Left renal cortex interstitium (tissue), 4 donors: Measurements from ENCODE around the gene CCNYL1. TPM values are rescaled to one million over a fixed set of nuclear protein-coding genes. Genes with fewer than 3 reads are reported as not detected.
"Not testable (repeated sequence)": the region's sequence is repeated elsewhere in the genome, so short reads cannot be mapped to it uniquely, and the experiment has no call there.

Source experiments
- DNase-seq, 4 donors: peaks; one replicate each; pipeline ENCODE4 v3.0.0-alpha.2; 2013; ENCODE audit warnings: low read depth in 4 of 4, low spot score in 2 of 4, missing footprints in 1 of 4
- polyA plus RNA-seq, 4 donors: library from polyadenylated mRNA; unstranded; fragments of 120-200 nt; gene quantifications; one replicate each; pipeline ENCODE4 v1.2.1, GENCODE V29; 2013; ENCODE audit not compliant: insufficient read length in 4 of 4

Gene CCNYL1
- 10 to 100 TPM; 14.9 to 22.4 (median 19.1) TPM for polyA plus RNA-seq

DNA sequence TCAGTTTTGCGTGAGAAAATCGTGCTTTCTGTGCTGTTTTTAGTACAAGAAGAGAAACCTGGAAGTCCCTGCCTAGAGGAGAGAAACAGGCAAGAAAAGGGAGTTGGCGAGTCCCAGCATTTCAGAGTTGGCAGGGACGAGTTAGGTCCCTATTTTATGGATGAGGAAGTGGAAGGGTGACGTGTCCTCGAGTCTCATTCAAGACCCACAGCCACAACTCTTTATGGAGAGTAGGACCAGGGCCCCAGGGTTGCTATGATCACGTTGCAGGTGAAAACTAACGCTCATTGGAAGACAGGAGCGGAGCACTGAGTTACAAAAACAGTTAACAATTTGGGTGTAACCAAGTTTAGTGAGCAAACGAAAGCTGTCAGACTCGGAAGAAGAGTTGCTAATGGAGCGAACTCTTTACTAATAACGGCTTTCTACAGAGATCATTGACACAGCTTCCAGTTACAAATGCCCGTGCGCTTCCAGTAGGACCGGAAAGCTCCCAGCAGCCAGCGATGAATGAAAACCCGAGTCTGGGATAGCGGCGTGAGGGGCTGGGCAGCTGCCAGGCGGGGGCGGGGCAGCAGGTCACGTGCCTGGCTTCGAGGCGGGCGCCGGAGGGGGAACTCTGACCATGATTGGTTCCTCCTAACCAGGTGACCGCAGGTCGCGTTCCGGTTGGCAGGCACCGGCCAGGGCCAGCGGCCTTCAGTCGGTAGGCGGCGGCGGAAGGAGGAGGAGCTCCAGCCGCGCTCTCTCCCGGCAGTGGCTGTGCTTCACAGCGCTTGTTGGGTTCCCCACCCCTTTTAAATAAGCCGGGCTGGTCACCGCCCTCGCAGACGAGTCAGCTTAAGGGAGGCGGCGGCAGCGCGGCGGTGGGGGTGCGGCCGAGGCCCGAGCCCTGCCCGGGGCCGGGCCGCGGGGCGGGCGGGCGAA lies at the start of gene CCNYL1:
TSS of gene CCNYL1 (plus strand) at position 827 of the 927 bp plus-strand sequence. CDS start 257 bp downstream, outside the sequence.
- peak; percentile 86 to 96 (median 95) for DNase-seq

DNA sequence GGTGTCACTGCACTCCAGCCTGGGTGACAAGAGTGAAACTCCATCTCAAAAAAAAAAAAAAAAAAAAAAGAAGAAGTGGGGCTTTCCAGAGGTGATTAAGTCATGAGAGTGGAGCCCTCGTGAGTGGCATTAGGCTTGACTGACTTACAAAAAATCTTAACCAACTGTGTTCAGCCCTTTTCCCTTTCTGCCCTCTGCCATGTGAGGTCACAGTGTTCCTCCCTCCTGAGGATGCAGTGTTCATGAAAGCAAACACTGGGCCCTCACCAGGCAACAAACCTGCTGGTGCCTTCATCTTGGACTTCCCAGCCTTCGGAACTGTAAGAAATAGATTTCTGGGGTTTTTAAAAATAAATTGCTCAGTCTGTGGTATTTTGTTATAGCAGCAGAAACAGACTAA lies 49.2 kb upstream of the CCNYL1 start:
- no peak for DNase-seq

DNA sequence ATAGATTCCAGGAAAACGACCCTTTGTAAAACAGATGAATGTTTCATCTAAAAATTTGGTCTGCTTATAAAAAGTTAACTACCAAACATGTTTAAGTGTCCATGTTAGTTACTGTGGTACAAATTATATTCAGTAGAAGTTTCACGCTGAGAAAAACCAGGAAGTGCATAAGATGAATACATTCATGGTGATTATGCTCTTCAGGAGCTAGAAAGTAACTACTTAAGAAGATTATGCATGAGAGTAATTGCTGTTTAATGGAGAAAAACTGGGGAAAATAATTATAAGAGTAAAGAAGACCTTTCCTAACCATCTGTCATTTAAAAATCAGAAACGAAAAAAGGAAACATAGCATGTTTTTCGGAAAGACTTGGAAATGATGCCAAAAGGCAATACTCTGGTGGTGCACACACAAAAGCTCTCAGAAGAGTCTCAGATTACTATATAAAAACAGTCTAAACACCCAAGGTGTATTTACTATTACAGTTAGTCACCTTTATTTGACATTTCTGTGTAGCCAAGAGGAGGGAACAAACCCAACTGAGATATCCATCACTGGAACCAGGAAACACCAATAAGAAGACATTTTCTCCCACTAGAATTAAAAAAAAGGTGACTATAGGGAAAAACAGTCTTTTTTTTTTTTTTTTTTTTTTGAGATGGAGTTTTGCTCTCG lies 47.4 kb upstream of the CCNYL1 start:
- DNase-seq, result no peak

DNA sequence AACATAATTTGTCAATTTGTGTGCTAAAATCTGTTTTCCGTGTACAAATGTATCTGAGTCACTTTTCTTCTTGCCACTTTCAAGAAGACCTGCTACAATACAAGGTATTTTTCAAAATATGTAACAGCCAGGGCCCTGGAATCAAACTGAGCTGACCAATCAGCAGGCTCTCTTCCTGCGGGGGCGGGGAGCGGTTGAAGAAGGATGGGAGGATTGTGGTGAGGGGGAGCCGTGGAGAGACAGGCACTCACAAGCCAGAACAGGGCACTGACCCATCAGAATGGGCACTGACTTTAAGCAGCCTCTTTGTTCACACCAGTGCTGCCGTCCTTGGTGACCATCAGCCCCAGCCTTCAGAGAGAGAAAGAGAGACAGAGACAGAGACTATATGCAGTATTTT lies 40.6 kb upstream of the CCNYL1 start:
- DNase-seq, result no peak

DNA sequence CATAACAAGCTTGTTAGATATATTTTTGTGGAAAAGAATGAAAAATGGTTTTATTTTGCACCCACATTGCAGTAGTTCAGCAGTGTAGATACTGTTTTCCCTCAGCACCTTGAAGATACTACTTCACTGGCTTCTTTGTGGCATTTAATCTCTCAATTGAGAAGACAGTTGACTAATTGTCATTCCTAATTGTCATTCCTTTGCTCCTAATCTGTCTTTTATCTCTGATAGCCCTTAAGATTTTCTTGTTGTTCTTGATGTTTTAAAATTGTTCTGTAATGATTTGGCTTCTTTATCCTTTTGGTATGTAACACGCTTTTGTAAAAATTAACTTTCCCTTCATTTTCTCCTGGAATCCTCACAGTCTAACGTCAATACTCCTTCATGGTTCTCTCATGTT lies 38.0 kb upstream of the CCNYL1 start:
- no peak for DNase-seq

DNA sequence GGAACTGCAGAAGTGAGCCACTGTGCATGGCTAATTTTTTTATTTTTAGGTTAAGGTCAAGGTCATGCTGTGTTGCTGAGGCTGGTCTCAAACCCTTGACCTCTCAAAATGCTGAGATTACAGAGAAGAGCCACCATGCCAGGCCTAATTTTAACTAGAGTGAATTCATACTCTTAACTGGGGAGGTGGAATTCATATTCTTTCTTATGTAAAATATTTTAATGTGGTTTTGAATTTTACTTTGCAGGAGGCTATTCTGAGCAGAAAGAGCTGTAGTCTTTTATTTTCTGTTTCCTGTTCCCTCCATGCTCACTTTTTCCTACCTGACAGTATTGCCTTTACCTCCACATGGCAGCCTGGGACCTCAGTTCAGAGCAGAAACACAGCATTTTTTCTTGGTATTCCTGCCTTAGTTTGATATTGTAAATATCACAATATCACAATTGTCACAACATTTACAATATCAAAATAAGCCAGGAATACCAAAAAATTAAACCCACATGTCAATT lies 37.1 kb upstream of the CCNYL1 start:
- no peak for DNase-seq

DNA sequence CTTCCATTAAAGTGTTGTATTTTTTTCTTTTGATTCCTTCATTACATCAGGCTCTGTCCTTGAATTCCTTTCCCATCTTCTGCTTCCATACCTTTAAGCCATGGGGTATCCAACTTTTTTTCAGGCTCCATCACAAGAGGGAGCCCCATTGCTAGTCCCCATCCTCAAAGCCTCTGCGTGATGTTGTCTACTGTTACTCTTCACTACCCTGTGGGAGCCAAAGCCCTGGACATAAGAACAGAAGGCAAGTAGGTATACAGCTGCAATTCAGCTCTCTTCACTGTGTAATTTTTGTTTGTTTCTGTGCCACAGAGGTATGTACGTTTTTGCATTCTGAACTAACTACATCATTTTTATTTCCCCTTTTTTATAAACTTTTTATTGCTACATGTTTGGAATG lies 36.6 kb upstream of the CCNYL1 start:
- DNase-seq, result no peak

DNA sequence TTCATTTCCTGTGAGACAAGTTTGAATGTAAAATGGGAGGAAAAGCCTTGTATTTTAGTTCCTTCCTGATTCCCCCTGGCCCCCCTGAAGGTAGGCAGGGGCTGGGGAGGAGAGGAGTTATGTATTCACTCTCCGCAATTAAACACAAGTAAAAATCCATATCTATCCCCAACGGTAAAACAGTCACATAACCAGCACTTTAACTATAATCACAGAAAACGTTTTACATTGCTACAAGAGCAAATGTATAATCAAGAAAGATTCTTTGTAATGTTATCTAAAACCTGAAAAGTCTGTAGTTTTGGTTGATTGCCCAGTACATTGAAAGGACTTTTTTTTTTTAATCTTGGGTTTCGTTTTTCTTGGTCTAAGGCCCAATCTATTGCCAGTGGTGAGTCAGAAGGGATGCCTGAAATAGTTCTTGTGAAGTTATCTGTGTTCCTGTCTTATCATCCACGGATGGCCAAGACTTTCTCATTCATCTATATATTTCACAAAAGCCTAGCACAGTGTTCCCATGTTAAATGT lies 34.5 kb upstream of the CCNYL1 start:
- no peak for DNase-seq

DNA sequence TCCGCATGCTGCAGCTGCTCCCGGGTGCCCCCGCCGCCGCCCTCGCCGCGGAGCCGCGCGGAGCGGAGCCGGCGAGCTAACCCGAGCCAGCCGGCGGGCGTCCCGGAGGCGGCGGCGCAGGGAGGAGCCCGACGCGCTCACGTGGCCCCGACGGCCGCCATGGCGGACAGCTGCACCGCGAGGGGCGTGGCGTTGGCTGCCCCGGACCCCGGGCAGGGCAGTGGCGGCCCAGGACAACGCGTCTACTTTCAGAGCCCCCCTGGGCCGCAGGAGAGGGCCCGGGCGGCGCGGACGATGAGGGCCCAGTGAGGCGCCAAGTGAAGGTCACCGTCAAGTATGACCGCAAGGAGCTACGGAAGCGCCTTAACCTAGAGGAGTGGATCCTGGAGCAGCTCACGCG lies 30.0 kb upstream of the CCNYL1 start:
- no peak for DNase-seq

DNA sequence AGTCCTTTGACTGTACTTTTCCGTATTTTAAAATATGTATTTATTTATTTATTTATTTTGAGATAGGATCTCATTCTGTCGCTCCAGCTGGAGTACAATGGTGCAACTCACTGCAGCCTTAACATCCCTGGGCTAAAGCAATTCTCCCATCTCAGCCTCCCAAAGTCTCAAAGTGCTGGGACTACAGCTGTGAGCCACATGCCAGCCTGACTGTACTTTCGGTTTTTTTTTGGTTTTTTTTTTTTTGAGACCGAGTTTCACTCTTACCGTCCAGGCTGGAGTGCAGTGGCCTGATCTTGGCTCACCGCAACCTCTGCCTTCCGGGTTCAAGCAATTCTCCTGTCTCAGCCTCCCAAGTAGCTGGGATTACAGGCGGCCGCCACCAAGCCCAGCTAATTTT lies 28.9 kb upstream of the CCNYL1 start:
- no peak for DNase-seq

DNA sequence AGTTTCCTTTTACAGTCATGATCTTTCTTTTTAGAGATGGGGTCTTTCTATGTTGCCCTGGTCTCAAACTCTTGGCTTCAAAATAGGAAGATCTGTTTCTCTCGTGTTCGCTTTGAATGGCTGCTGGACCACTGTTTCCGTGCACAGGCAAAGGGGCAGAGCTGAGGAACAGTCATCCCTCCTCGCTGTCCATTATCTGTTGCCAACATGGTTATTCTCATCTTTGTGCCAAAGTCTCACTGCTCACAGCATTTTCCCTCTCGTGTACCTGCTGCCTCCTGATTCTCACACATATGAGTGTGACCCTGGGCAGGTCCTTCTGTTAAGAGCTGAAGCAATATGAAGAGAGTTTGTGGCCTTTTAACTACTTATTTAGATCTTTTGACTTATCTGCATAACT lies 28.0 kb upstream of the CCNYL1 start:
- no peak for DNase-seq

DNA sequence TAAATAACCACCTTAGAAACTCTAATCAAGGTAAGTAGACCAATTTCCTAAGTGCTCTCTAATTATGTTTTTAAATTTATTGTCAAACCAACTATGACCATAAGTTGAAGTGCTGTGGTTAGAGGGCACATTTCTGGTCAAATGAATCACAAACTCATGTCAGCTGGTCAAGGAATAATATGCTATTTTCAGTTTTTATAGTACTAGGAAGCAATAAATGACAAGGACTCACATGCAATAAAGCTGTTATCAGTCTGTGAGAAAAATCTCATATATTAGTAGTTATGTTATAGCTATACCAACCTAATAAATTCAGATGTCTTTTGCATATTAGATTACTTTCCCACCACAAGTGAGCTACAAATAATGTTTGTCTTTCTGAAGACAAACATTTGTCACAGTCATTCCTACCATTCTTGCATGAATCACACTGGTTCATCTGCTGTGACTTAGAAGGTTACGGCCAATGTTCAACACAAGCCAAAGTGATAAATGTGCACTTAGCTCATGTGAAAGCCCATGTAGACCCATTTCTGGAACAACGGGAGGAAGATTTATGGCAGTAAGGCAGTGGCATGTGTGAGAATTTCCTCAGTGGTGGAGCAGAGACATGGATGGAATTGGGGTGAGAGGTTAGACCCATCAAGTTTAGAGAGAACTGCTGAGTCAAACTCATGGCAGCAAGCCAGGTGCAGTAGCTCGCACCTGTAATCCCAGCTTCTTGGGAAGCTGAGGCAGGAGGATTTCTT lies 27.4 kb upstream of the CCNYL1 start:
- no peak for DNase-seq

DNA sequence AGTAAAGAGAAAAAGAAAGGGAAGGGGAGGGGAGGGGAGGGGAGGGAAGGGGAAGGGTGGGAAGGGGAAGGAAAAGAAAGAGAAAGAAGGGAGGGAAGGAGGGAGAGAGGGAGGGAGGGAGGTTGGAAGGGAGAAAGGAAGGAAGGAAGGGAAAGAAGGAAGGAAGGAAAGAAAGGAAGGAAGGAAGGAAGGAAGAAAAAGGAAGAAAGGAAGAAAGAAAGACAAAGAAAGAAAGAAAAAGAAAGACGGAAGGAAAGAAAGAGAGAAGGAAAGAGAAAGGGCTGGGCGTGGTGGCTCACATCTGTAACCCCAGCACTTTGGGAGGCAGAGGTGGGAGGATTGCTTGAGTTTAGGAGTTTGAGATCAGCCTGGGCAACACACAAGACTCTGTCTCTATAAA lies 24.6 kb upstream of the CCNYL1 start:
- DNase-seq, result no peak

DNA sequence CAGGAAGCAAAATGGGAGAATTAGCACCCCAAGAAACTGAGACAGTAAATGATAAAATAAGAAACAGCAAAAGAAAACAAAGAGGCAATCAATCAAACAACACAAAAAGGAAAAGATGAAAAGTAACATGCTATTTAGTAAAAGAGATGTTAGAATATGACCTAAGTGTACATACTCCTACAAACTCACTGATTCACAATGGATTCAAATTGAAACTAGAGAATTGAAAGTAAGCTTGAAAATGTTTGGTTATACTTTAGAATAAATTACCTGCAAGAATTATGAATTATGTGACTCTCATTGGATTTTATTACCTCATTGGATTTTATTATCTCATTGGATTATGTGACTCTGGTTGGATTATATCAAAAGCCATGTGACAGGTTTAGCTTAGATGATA lies 22.8 kb upstream of the CCNYL1 start:
- DNase-seq, result no peak

DNA sequence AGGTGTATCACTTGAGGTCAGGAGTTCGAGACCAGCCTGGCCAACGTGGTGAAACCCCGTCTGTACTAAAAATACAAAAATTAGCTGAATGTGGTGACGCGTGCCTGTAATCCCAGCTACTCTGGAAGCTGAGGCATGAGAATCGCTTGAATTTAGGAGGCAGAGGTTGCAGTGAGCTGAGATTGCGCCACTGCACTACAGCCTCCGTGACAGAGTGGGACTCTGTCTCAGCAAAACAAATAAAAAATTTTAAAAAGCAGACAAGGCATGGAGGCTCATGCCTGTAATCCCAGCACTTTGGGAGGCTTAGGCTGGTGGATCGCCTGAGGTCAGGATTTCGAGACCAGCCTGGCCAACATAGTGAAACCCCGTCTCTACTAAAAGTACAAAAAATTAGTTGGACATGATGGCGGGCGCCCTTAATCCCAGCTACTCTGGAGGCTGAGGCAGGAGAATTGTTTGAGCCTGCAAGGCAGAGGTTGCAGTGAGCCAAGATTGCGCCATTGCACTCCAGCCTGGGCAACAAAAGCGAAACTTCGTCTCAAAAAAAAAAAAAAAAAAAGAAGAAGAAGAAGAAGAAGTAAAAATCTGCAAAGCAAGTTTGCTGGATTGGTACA lies 20.5 kb upstream of the CCNYL1 start:
- DNase-seq, result not testable (repeated sequence)

DNA sequence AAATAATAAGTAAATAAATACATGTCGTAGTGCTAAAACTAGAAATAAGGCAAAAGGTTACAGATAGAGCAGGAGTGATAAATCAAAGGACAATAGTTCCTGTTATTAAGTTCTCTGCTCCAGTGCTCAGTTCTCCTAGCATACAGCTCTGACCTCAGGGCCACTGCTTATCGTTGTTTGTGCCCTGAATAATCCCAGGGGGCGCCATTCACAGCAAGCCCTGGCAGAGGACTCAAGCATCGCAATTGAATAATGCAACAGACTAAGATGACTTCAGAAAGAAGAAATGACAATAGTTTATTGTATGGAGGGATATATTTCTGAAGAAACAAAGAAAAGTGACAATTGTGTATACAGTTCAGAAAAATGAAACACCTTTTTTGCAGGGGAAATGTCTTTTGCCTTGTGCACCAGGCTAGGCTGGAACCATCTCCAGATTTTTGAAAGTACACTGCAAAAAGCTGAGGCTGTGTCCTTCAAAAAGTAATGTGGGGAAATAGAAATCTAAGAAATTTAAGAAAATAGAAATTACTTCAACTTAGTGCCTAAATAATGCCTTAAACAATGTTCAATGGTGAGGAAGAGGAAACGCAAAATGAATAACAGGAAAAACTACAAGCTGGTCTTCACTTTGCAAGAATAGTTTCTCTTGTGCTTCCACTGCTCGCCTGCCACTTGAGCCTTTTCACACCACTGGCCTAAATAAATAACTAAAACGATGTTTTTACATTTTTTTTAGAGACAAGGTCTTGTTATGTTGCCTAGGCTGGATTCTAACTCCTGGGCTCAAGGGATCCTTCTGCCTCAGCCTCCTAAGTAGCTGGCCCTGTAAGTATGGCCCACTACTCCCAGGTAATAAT lies 19.0 kb upstream of the CCNYL1 start:
- DNase-seq, result no peak

DNA sequence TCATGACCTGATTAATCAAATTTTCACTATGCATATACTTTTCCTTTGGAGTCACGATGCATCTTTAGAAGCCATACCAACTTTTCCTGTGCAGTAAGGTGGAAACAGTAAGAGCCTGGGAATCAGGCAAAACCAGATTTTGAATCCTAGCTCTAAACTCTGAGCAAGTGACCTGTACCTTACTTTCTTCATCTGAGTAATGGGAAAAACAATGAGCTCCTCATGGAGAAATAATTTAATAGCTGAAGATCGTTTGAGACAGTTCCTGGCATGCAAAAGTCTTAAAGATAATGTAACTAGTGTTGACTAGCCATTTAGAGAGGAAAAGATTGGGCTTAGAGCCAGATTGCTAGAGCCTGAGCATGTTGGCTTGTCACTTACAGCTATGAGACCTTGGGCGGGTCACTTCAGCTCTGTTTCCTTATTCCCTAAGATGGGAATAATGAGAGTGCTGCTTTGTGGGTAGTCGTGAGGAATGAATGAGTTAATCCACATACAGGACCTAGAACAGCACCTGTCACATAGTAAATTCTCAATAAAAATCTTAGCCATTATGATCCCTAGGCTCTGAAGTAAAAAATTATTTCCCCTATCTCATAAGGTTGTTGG lies 17.7 kb upstream of the CCNYL1 start:
- DNase-seq, result no peak

DNA sequence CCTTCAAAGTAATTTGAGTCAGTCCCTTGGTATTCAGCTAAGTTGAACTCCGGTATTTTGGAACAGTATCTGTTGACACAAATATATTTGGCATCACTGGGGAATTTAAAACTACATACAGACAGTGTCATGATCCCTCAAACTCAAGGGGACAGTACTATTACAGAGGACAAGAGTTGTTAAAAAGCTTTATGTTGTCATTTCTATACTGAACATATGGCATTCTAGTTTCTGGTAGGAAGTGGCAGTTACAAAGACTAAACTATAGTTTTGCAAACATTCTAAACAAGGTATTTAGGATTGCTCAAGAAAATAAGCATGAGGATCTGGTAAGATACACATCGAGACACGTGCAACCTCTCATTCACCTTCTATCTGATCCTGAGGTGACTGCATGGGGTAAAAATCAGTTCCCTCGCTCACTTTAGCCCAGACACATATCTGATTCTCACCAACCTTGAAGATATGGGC lies 16.6 kb upstream of the CCNYL1 start:
- no peak for DNase-seq

DNA sequence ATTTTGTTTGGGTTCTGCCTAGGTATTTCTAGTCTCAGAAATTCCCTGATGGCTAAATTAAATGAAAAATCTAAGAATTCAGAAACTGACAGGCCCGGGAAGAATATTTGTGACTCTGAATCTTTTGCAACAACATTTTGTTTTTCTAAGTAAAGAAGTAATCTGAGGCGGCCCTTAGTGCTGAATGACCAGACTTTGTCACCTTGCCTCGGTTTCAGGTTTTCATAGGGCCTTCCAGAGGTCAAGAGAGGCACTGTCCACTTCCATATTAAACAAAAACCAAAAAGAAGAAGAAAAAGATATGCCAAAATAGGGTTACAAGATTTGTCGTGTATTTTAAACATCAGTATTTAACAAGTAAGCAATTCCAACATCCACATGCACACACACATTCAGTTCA lies 16.1 kb upstream of the CCNYL1 start:
- DNase-seq, result no peak
